GM12891 (cell line): Measurements from ENCODE around the gene PRKCE.

ENCODE experiments used
- POLR2A ChIP-seq: IDR thresholded peaks from 2 replicates; pipeline ENCODE4 v1.6.1; 2011; ENCODE audit warnings: low read depth, low read length, control low read depth
- POLR2AphosphoS5 ChIP-seq: IDR thresholded peaks from 2 replicates; pipeline ENCODE4 v1.6.1; 2011; ENCODE audit warnings: low read depth, low read length, control low read depth
- TAF1 ChIP-seq: IDR thresholded peaks from 2 replicates; pipeline ENCODE4 v1.6.1; 2011; ENCODE audit warnings: low read depth, low read length, control low read depth

DNA sequence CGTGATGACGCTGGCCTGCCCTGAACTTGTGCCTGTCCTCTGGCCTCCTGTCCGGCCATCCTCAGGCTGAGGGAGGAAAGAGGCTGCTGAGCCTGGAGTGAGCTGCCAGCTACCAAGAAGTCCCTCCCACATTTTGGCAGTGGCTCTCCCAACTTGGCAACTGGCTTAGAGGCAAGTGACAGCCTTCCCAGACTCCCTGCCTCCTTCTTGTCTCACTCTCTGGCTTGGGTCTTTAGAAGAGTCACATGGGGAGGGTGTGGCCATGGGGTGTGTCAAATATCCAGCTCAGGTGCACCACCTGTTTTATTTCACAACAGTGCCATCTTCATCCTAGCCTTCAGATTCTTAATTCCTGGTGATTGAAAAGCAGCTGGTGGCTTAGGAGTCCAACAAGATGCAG is 222.9 kb downstream of the PRKCE start:
- TF ChIP-seq POLR2AphosphoS5 (no peak), POLR2A (no peak), TAF1 (no peak)
